ENCODE measurements around the gene DTNBP1. TPM values are rescaled to one million over a fixed set of nuclear protein-coding genes. Genes with fewer than 3 reads are reported as not detected.

DTNBP1 gene
- polyA plus RNA-seq, 2 of the 4 experiments (the other 2 are of a cell fraction): 8.4 to 8.7 TPM

DNA sequence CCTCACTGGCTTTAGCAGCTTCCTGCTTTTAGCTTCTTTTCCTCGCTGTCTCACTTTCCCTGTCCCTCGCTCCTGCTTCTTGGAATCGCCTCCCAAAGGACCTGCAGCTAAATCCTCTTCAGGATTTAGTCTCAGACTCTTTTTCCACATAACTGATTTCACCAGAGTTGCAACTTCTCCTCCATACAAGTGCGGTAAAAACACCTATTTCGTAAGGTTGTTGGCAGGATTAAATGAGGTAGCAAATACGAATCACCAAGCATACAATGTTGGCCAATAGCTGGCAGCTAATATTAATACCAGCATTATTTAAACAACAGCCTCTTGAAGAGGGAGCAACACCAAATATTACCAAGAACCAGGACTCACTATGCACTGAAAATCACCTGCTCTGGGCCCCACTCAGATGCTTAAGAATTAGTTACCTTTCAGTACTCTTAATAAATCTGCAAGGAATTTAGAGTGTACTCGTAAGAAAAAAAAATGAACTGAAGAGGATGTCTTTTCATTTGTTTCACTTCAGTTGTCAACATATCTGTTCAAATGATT, 123.0 kb downstream of the DTNBP1 start:
- ChIA-PET CTCF (interaction anchor here (1.1 to 1.3 kb wide), 2 partner anchors 11 to 68 kb away, joined by 3 read pairs; no protein-coding TSS in a partner anchor), POLR2A (no interaction called here)
- Histone ChIP-seq H3K4me2 (no peak overlapping the region), H3K27ac (no peak overlapping the region), H3K9me3 (no peaks in the 10 kb centered on the region), H3K4me1 (no peaks in the 10 kb centered on the region), H3K4me3 (no peak overlapping the region)
- WGBS (ENCODE audit: missing lambda C conversion rate): 86% methylated on average over 7 of the region's 7 CpGs
- FAIRE-seq: no peak
- ATAC-seq: no peak
- DNase-seq (ENCODE audit: low read depth in 1 of 2, low spot score in 1 of 2): no peak
- TF ChIP-seq HOXB13 (CRISPR knock-in tag; IDR thresholded peaks at IDR 0.05; ENCODE audit: low read depth) (no peak), POLR2AphosphoS2 (conservative IDR thresholded peaks at IDR 0.05; ENCODE audit: low read length) (no peak), GATA3 (IDR thresholded peaks at IDR 0.05; ENCODE audit: borderline replicate concordance) (no peak), RARB (CRISPR knock-in tag; IDR thresholded peaks at IDR 0.05) (no peak), HOXA7 (CRISPR knock-in tag; IDR thresholded peaks at IDR 0.05) (no peak), ESRRA (IDR thresholded peaks at IDR 0.05; ENCODE audit: borderline replicate concordance, low read length) (no peak), NPAS2 (CRISPR knock-in tag; IDR thresholded peaks at IDR 0.05; ENCODE audit: borderline replicate concordance) (no peak), JUN (IDR thresholded peaks at IDR 0.05) (no peak)
- TF ChIP-seq, protein P1, sequence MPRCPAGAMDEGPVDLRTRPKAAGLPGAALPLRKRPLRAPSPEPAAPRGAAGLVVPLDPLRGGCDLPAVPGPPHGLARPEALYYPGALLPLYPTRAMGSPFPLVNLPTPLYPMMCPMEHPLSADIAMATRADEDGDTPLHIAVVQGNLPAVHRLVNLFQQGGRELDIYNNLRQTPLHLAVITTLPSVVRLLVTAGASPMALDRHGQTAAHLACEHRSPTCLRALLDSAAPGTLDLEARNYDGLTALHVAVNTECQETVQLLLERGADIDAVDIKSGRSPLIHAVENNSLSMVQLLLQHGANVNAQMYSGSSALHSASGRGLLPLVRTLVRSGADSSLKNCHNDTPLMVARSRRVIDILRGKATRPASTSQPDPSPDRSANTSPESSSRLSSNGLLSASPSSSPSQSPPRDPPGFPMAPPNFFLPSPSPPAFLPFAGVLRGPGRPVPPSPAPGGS (IDR thresholded peaks at IDR 0.05): no peak
- TF ChIP-seq, protein P2, sequence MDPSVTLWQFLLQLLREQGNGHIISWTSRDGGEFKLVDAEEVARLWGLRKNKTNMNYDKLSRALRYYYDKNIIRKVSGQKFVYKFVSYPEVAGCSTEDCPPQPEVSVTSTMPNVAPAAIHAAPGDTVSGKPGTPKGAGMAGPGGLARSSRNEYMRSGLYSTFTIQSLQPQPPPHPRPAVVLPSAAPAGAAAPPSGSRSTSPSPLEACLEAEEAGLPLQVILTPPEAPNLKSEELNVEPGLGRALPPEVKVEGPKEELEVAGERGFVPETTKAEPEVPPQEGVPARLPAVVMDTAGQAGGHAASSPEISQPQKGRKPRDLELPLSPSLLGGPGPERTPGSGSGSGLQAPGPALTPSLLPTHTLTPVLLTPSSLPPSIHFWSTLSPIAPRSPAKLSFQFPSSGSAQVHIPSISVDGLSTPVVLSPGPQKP (IDR thresholded peaks at IDR 0.05; ENCODE audit: low read depth, low read length): no peak
- TF ChIP-seq, protein P3, sequence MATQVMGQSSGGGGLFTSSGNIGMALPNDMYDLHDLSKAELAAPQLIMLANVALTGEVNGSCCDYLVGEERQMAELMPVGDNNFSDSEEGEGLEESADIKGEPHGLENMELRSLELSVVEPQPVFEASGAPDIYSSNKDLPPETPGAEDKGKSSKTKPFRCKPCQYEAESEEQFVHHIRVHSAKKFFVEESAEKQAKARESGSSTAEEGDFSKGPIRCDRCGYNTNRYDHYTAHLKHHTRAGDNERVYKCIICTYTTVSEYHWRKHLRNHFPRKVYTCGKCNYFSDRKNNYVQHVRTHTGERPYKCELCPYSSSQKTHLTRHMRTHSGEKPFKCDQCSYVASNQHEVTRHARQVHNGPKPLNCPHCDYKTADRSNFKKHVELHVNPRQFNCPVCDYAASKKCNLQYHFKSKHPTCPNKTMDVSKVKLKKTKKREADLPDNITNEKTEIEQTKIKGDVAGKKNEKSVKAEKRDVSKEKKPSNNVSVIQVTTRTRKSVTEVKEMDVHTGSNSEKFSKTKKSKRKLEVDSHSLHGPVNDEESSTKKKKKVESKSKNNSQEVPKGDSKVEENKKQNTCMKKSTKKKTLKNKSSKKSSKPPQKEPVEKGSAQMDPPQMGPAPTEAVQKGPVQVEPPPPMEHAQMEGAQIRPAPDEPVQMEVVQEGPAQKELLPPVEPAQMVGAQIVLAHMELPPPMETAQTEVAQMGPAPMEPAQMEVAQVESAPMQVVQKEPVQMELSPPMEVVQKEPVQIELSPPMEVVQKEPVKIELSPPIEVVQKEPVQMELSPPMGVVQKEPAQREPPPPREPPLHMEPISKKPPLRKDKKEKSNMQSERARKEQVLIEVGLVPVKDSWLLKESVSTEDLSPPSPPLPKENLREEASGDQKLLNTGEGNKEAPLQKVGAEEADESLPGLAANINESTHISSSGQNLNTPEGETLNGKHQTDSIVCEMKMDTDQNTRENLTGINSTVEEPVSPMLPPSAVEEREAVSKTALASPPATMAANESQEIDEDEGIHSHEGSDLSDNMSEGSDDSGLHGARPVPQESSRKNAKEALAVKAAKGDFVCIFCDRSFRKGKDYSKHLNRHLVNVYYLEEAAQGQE (IDR thresholded peaks at IDR 0.05): no peak

DNA sequence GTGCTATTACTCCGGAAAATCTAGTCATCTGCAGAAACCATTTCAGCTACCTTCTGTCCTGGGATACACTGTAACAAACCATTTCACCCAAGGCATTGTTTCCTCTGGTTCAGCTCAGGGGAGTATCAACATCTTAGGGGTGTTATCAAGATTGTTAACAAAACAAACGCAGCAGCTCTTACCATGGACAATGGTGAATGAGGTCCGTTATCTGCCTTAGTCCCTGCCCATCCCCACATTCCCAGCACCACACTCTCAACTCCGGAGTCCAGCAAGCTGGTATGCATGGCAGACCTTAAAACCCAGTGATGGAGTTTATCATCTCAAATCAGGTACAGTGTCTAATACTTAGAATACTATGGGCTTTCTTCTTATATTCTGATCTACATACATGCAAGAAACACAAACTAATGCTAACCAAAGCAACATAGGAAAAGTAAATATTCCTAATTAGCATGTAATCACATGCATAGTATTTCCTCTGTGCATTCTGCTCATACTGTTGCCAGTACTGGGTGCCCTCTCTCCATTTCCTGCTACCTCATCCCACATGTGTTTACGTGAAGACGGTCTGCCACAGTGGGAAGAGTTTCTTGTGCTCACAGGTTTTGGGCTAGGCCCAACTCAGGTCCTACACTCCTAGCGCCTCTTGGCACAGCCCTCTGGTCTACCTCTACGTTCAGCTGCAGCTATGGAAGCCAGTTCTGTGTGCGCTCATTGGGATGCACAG, 123.9 kb downstream of the DTNBP1 start:
- FAIRE-seq (no peak), DNase-seq (ENCODE audit: low read depth in 1 of 2, low spot score in 1 of 2) (no peak), ATAC-seq (no peak)
- no peak overlapping the region for H3K4me2 ChIP-seq
- H3K4me3 ChIP-seq: no peak overlapping the region
- no peaks in the 10 kb centered on the region for H3K9me3 ChIP-seq
- CTCF ChIA-PET: interaction anchor here (1.3 kb wide), 2 partner anchors 11 to 12 kb away, joined by 3 read pairs; no protein-coding TSS in a partner anchor
- TF ChIP-seq JUN (IDR thresholded peaks at IDR 0.05): no peak
- no peak for TF ChIP-seq NR3C1 (IDR thresholded peaks at IDR 0.05)
- no peak for TF ChIP-seq CBX2 (IDR thresholded peaks at IDR 0.05; ENCODE audit: borderline replicate concordance, low read depth)
- no peak for TF ChIP-seq BHLHE40 (IDR thresholded peaks at IDR 0.05; ENCODE audit: low read depth, low read length)
- no peak for TF ChIP-seq CTCF (IDR thresholded peaks at IDR 0.05)
- TF ChIP-seq, protein P1 (IDR thresholded peaks at IDR 0.05): no peak
- no peak for TF ChIP-seq GATA3 (IDR thresholded peaks at IDR 0.05; ENCODE audit: borderline replicate concordance)
- no peak for TF ChIP-seq RFX5 (IDR thresholded peaks at IDR 0.05)
- no peak for TF ChIP-seq RCOR1 (IDR thresholded peaks at IDR 0.05; ENCODE audit: low read depth, low read length)
- TF ChIP-seq ESRRA (IDR thresholded peaks at IDR 0.05; ENCODE audit: borderline replicate concordance, low read length): no peak
- no peak for TF ChIP-seq NFE2L2 (conservative IDR thresholded peaks at IDR 0.05; ENCODE audit: low read length)
- no peak for TF ChIP-seq NPAS2 (CRISPR knock-in tag; IDR thresholded peaks at IDR 0.05; ENCODE audit: borderline replicate concordance)
- TF ChIP-seq PHF8 (IDR thresholded peaks at IDR 0.05; ENCODE audit: borderline replicate concordance, low read depth): no peak
- no peak for TF ChIP-seq HOXB5 (CRISPR knock-in tag; IDR thresholded peaks at IDR 0.05)
- POLR2A ChIA-PET: no interaction called here
- WGBS (ENCODE audit: missing lambda C conversion rate): 98% methylated on average over 9 of the region's 9 CpGs
- no peaks in the 10 kb centered on the region for H3K4me1 ChIP-seq
- H3K27ac ChIP-seq: no peak overlapping the region
